Measurements from ENCODE around the gene ADAM23. TPM values are rescaled to one million over a fixed set of nuclear protein-coding genes. Genes with fewer than 3 reads are reported as not detected.

The ADAM23 gene
- total RNA-seq, 1 experiment from 2014 or later: 24.6 TPM

- Mint-ChIP-seq H3K4me3 (no peak overlapping the region), H3K4me1 (peaks cover 16% of the 10 kb centered on the region), H3K27me3 (ENCODE audit: low read depth) (no peaks in the 10 kb centered on the region), H3K27ac (no peak overlapping the region), H3K9me3 (no peaks in the 10 kb centered on the region), H3K36me3 (no peaks in the 10 kb centered on the region)
- ChIA-PET CTCF (no interaction called here), POLR2A (no interaction called here)
- DNase-seq (ENCODE audit: low spot score) (no peak), ATAC-seq (no peak)
- TF ChIP-seq ZNF263 (CRISPR knock-in tag; IDR thresholded peaks at IDR 0.05; ENCODE audit: low read depth) (no peak), ZNF121 (CRISPR knock-in tag; IDR thresholded peaks at IDR 0.05) (no peak), FOXP4 (CRISPR knock-in tag; IDR thresholded peaks at IDR 0.05) (no peak), SOX15 (CRISPR knock-in tag; IDR thresholded peaks at IDR 0.05) (no peak), ZNF138 (CRISPR knock-in tag; conservative IDR thresholded peaks at IDR 0.05) (no peak), ZNF416 (CRISPR knock-in tag; IDR thresholded peaks at IDR 0.05) (no peak), ZNF671 (CRISPR knock-in tag; IDR thresholded peaks at IDR 0.05) (no peak), E2F1 (CRISPR knock-in tag; IDR thresholded peaks at IDR 0.05) (no peak), EMX1 (CRISPR knock-in tag; IDR thresholded peaks at IDR 0.05) (no peak), NR3C1 (CRISPR knock-in tag; conservative IDR thresholded peaks at IDR 0.05; ENCODE audit: low read depth) (no peak), HMGXB4 (CRISPR knock-in tag; IDR thresholded peaks at IDR 0.05) (no peak), USF2 (CRISPR knock-in tag; IDR thresholded peaks at IDR 0.05) (no peak)
Measured at GRCh38 chr2:206512999-206513398, 69.7 kb downstream of the ADAM23 start.

- H3K9me3 Mint-ChIP-seq: no peaks in the 10 kb centered on the region
- H3K27ac Mint-ChIP-seq: no peak overlapping the region
- peaks cover 22% of the 10 kb centered on the region for H3K4me1 Mint-ChIP-seq
- no peak overlapping the region for H3K4me3 Mint-ChIP-seq
- ChIA-PET CTCF (no interaction called here), POLR2A (no interaction called here)
- DNase-seq (ENCODE audit: low spot score): no peak
- no peaks in the 10 kb centered on the region for H3K36me3 Mint-ChIP-seq
- no peak for ATAC-seq
- H3K27me3 Mint-ChIP-seq (ENCODE audit: low read depth): no peaks in the 10 kb centered on the region
- TF ChIP-seq GTF2I (CRISPR knock-in tag; conservative IDR thresholded peaks at IDR 0.05): no peak
- TF ChIP-seq NR1H2 (CRISPR knock-in tag; IDR thresholded peaks at IDR 0.05): no peak
- no peak for TF ChIP-seq ZNF138 (CRISPR knock-in tag; conservative IDR thresholded peaks at IDR 0.05)
Measured at GRCh38 chr2:206515580-206515979, 72.2 kb downstream of the ADAM23 start.

- Mint-ChIP-seq H3K4me1 (peaks cover 14% of the 10 kb centered on the region), H3K36me3 (no peaks in the 10 kb centered on the region), H3K27me3 (ENCODE audit: low read depth) (no peaks in the 10 kb centered on the region), H3K4me3 (no peak overlapping the region), H3K27ac (no peak overlapping the region), H3K9me3 (no peaks in the 10 kb centered on the region)
- no peak for ATAC-seq
- POLR2A ChIA-PET: no interaction called here
- DNase-seq (ENCODE audit: low spot score): no peak
- CTCF ChIA-PET: interaction anchor here (1.3 kb wide), 1 partner anchor 16 kb away, joined by 3 read pairs; no protein-coding TSS in a partner anchor
- TF ChIP-seq GRHL2 (CRISPR knock-in tag; IDR thresholded peaks at IDR 0.05; ENCODE audit: insufficient replicate concordance, severe bottlenecking) (no peak), ZNF317 (CRISPR knock-in tag; IDR thresholded peaks at IDR 0.05; ENCODE audit: borderline replicate concordance, low read depth) (no peak), ZSCAN18 (CRISPR knock-in tag; IDR thresholded peaks at IDR 0.05) (no peak), CREM (CRISPR knock-in tag; IDR thresholded peaks at IDR 0.05) (no peak), KAT7 (CRISPR knock-in tag; IDR thresholded peaks at IDR 0.05; ENCODE audit: borderline replicate concordance) (no peak), IRF1 (CRISPR knock-in tag; IDR thresholded peaks at IDR 0.05) (no peak), MLX (CRISPR knock-in tag; IDR thresholded peaks at IDR 0.05) (no peak), ZNF396 (CRISPR knock-in tag; IDR thresholded peaks at IDR 0.05; ENCODE audit: borderline replicate concordance) (no peak), TEAD4 (CRISPR knock-in tag; IDR thresholded peaks at IDR 0.05) (no peak), NFATC4 (CRISPR knock-in tag; IDR thresholded peaks at IDR 0.05) (no peak)
Measured at GRCh38 chr2:206518997-206519396, 75.7 kb downstream of the ADAM23 start.

All from WTC11 (cell line).